ENCODE results near the gene LHFPL3. TPM values are rescaled to one million over a fixed set of nuclear protein-coding genes. Genes with fewer than 3 reads are reported as not detected.

Gene LHFPL3
- total RNA-seq, 1 experiment from 2014 or later: not detected

- Histone ChIP-seq H4K20me1 (ENCODE audit: insufficient read depth) (no peaks in the 10 kb centered on the region), H3K27ac (ENCODE audit: low read depth, low read length) (no peak overlapping the region), H3K4me1 (ENCODE audit: control insufficient read depth in 1 of 2, insufficient read depth in 2 of 2, low read length in 2 of 2) (no peaks in the 10 kb centered on the region), H3K4me3 (replicated peaks in 1 of 2; ENCODE audit: low read depth in 1 of 2, low read length in 2 of 2) (no peak overlapping the region), H2AFZ (ENCODE audit: low read depth, low read length, poor library complexity, severe bottlenecking) (no peak overlapping the region), H3K79me2 (ENCODE audit: insufficient read depth, low read length) (no peaks in the 10 kb centered on the region), H3K36me3 (ENCODE audit: control insufficient read depth in 1 of 2, insufficient read depth in 2 of 2, low read length in 2 of 2) (no peaks in the 10 kb centered on the region), H3K27me3 (ENCODE audit: insufficient read depth, low read length) (peaks cover 38% of the 10 kb centered on the region), H3K9ac (ENCODE audit: low read length) (no peak overlapping the region), H3K9me3 (ENCODE audit: control insufficient read depth in 1 of 2, insufficient read depth in 1 of 2, low read depth in 1 of 2, low read length in 2 of 2) (no peaks in the 10 kb centered on the region), H3K9me2 (ENCODE audit: insufficient read depth) (no peaks in the 10 kb centered on the region), H3K4me2 (ENCODE audit: low read length) (no peak overlapping the region)
- POLR2A ChIA-PET: no interaction called here
- no peak for DNase-seq (ENCODE audit: low read depth, low spot score)
- CTCF ChIA-PET: no interaction called here
- RAD21 ChIA-PET (ENCODE audit: low non-redundant PET in 1 of 2, low total read pairs in 2 of 2, uncharacterized antibody in 2 of 2, unreplicated experiment in 2 of 2): no interaction called here
- ATAC-seq: no peak
- BruUV-seq (replicated peaks): no TSS peak
- intact Hi-C loops (cut with micrococcal nuclease): no loop called here
- TF ChIP-seq CBX3 (IDR thresholded peaks at IDR 0.05; ENCODE audit: low read depth) (no peak), SIN3A (IDR thresholded peaks at IDR 0.05; ENCODE audit: low read depth) (no peak), RAD21 (IDR thresholded peaks at IDR 0.05; ENCODE audit: low read depth) (no peak), SP1 (IDR thresholded peaks at IDR 0.05; ENCODE audit: low read depth) (no peak), FOSL1 (IDR thresholded peaks at IDR 0.05; ENCODE audit: low read depth) (no peak), SRF (IDR thresholded peaks at IDR 0.05; ENCODE audit: low read depth) (no peak), JUND (IDR thresholded peaks at IDR 0.05) (no peak), REST (IDR thresholded peaks at IDR 0.05; ENCODE audit: low read depth) (no peak), POLR2AphosphoS5 (IDR thresholded peaks at IDR 0.05; ENCODE audit: low read depth, low read length) (no peak), TCF7L2 (IDR thresholded peaks at IDR 0.05; ENCODE audit: borderline replicate concordance, extremely low read depth, insufficient read depth, insufficient read length) (no peak), ELF1 (IDR thresholded peaks at IDR 0.05; ENCODE audit: borderline replicate concordance, low read depth) (no peak), CEBPB (IDR thresholded peaks at IDR 0.05; ENCODE audit: low read depth) (no peak), EGR1 (IDR thresholded peaks at IDR 0.05; ENCODE audit: low read depth) (no peak), ATF3 (IDR thresholded peaks at IDR 0.05) (no peak), ZFX (IDR thresholded peaks at IDR 0.05) (no peak)
Measured at GRCh38 chr7:104288137-104288536, 40.3 kb upstream of the LHFPL3 start.
